HG03095 (cell line): ENCODE results near the gene DBF4B.

Experiments used
- ATAC-seq: cut with Tn5 transposase; IDR thresholded peaks from one replicate; pipeline ENCODE4 v1.9.1; 2021; ENCODE audit warnings: moderate library complexity; ENCODE audit not compliant: unreplicated experiment

DBF4B gene

GRCh38 chr17:44759086-44759915, 50.8 kb downstream of the DBF4B start:
- ATAC-seq = no peak

DNA sequence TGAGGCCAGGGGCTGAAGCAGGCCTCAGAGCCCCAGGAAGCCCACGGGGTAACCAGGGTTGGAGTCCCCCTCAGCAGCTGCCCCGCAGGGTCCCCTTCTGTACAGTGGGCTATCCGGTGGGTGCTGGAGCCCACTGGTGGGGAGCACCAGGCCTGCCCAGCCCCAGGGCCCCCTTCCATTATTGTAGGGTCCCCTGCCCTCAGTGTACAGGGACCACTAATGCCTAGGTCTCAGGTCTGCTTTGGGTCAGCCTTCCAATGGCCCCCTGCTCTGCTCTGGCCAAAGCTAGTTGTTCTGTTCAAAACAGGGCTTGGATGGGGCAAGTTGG, 51.4 kb downstream of the DBF4B start:
- ATAC-seq = no peak

GRCh38 chr17:44760474-44761308, 52.2 kb downstream of the DBF4B start:
- no peak for ATAC-seq

DNA sequence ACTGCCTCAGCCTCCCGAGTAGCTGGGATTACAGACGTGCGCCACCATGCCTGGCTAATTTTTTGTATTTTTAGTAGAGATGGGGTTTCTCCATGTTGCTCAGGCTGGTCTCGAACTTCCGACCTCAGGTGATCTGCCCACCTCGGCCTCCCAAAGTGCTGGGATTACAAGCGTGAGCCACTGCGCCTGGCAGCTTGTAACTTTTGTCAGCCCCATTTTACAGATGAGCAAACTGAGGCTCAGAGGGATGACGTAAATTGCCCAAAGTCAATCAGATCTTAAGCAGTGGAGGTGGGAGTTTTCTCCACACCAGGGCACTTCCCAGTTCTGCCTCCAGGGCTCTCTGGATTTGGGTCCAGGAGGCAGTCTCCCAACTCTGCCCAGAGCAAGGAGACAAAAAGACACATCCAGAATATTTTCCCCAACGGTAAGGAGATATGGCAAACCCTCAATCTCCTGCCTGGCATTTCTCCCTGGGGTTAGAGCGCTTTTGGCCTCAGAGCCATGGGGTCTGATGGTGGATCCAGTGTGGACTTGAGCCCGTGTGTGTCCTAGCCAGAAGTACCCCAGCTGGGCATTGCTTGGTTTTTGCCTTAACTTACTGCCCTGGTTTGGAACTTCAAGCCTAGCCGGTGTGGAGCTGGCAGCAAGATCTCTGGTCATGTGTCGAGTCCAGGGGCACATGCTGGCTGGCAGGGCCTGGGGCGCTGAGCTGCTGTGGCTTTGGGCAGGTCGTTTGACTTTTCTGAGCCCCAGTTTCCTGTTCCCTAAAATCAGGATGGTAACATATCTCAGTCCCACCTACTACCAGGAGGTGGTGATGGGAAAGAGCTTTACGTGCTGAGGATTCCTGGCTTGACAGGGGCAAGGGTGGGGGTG, 53.7 kb downstream of the DBF4B start:
- ATAC-seq = no peak

- ATAC-seq = no peak
Observed at GRCh38 chr17:44763170-44763569, 54.7 kb downstream of the DBF4B start.

GRCh38 chr17:44765965-44766364, 57.5 kb downstream of the DBF4B start:
- no peak for ATAC-seq

DNA sequence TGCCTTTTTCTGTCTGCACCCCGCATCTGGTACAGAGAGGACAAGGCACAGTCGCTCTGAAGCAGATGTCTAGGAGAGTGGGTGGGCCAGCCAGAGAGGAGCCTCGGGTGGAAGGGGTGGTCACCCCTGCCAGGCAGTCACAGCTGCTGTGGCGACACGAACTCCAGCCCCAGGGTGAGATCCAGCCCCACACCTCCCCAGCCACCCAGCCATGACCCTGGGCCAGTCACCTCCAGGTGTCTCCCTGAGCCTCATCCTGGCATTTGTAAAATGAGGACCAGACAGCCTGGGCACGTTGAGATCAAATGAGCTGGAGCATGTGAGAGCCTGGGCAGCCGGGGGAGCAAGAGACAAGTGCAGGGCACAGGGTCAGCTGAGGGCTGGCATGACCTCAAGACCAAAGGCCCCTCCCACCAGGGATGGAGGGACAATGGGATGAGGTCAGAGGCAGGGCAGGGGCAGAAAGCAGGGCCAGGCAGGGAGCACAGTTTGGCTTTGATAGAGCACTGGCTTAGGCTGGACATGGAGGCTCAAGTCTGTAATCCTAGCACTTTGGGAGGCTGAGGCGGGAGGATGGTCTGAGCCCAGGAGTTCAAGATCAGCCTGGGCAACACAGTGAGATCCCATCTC, 58.1 kb downstream of the DBF4B start:
- ATAC-seq = no peak

DNA sequence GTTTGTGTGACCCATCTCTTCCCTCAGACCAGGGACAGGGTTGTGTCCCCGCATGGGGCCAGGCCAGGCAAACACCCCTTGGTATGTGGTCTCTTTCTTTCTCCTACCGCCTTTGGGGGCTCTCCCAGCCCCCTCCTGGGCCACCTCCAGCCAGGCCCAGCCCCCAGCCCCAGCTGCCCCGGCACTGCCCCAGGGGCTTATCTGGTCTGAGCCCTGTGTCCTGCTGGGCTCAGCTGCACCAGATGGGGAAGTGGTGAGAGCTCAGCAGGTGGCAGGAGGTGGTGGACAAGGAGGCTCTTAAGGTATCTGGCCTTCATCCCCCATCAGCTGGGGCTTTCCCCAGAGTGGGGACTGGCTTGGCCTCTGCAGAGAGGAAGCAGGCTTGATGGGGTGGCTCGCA, 59.0 kb downstream of the DBF4B start:
- no peak for ATAC-seq

DNA sequence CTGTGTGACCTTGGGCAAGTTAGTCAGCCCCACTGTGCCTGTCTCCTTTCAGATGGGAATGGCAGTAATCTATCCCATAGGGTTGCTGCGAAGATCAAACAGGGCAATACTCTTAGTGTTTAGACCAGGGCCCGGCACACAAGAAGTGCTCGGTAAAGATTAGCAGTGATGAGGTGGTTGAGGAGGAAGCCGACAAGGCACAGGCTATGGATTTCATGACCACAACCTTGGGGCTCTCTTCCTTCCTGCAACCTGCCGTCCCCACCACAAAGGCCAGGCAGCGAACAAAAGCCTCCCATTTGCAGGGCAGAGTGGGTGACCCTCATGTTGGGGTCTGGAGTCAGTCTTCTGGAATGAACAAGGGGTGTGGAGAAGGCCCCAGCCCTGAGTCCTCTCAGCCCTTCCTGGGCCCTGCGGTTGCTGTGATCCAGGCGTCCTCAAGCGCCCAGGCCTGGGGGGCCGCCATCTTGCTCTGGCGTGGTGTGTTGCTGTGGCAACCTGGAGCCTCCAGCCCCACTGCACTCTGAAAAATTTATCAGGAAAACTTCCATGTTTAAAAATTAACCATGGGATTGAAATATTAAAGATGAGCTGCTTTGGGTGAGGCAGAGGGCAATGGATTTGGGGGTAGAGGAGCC, 60.2 kb downstream of the DBF4B start:
- no peak for ATAC-seq

GRCh38 chr17:44769230-44769629, 60.8 kb downstream of the DBF4B start:
- no peak for ATAC-seq

- ATAC-seq = no peak
Observed at GRCh38 chr17:44769647-44770084, 61.2 kb downstream of the DBF4B start.

DNA sequence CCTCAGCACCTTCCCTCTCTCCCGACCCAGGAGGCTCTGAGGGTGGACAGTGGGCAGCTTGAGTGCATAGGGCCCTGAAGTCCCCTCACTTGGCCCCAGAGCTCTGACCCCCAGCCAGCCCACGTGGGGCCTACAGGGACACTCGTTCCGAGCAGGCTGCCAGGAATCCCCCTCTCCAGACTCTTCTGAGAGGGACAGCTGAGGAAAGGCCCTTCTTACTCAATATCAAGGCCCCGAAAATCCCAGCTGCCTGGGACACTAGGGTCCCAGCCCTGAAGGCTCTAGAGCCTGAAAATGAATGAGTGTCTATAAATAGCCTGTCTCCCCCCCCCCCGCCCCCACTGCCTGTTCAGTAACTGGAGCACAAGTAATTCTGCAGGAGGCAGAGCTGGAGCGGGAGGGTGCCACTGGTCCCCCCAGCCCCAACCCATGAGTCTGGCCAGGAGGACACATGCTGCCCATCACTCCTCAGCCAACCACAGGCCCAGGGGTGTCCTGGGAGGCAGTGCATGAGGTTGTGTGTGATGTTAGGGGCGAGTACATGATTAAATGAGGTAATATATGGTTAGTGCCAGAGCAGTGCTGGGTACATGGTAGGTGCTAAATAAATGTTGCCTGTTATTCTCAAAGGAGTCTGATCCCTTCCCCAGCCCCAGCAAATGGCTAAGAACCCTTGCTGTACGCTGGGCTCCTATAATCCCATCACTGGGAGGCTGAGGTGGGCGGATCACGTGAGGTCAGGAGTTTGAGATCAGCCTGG, 61.9 kb downstream of the DBF4B start:
- ATAC-seq = no peak

DNA sequence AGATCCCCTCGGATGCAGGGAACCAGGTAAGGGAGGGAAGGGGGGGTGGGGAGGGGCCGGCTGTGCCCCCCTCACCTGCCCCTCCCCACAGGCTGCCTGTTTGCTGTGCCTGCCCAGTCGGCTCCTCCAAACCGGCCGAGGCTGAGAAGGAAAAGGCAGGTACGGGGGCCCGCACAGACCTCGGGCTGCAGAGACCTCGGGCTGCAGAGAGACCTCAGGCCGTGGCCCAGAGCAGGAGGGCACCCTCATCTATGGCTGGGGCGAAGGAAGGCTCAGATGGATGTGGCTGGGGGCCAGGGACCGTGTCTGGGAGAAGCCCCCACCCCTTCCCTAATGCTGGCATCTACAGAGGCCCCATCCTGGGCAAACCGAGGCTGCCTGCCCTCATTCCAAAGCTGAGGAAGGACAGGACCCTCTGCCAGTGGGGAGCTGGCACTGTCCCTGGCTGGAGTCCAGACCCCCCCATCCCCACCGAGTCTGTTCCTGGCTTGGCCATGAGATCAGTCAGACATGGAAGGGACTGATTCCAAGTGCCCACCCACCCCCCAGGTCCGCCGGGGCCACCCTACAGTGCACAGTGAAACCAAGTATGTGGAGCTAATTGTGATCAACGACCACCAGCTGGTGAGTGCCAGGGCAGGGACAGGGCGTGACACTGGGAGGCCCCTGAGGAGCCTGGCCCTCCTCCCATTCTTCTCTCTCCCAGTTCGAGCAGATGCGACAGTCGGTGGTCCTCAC, 64.0 kb downstream of the DBF4B start:
- ATAC-seq = no peak

- ATAC-seq = no peak
Observed at GRCh38 chr17:44773140-44773539, 64.7 kb downstream of the DBF4B start.

GRCh38 chr17:44774271-44775135, 66.0 kb downstream of the DBF4B start:
- ATAC-seq = no peak

- peak; percentile 82 for ATAC-seq
Observed at GRCh38 chr17:44775136-44775837, 66.8 kb downstream of the DBF4B start.
